Measurements from ENCODE around the gene GRIN3B.

The GRIN3B gene

GRCh38 chr19:991932-992669 is 8.1 kb upstream of the GRIN3B start:
- DNase-seq, result no peak

GRCh38 chr19:992670-993055 is 7.6 kb upstream of the GRIN3B start:
- no peak for DNase-seq

GRCh38 chr19:993361-993830 is 6.8 kb upstream of the GRIN3B start:
- no peak for DNase-seq

GRCh38 chr19:993831-994393 is 6.3 kb upstream of the GRIN3B start:
- no peak for DNase-seq

- no peak for DNase-seq
These were observed 5.7 kb upstream of the GRIN3B start for GRCh38 chr19:994516-994915.

GRCh38 chr19:995051-995827 is 5.0 kb upstream of the GRIN3B start:
- DNase-seq, result no peak

GRCh38 chr19:996051-996838 is 4.0 kb upstream of the GRIN3B start:
- DNase-seq, result peak; percentile 81

GRCh38 chr19:998064-998463 is 2.2 kb upstream of the GRIN3B start:
- DNase-seq, result no peak

- no peak for DNase-seq
These were observed 870 bp upstream of the GRIN3B start for GRCh38 chr19:999379-999719.

- DNase-seq, result no peak
These were observed 645 bp downstream of the GRIN3B start for GRCh38 chr19:1000591-1001537.

GRCh38 chr19:1001538-1002166 is 1.4 kb downstream of the GRIN3B start:
- DNase-seq, result peak; percentile 78

GRCh38 chr19:1002600-1002999 is 2.4 kb downstream of the GRIN3B start:
- no peak for DNase-seq

- DNase-seq, result no peak
These were observed 3.1 kb downstream of the GRIN3B start for GRCh38 chr19:1003283-1003682.

- DNase-seq, result no peak
These were observed 4.1 kb downstream of the GRIN3B start for GRCh38 chr19:1004204-1004802.

- peak; percentile 24 for DNase-seq
These were observed 4.8 kb downstream of the GRIN3B start for GRCh38 chr19:1004803-1005664.

- no peak for DNase-seq
These were observed 6.6 kb downstream of the GRIN3B start for GRCh38 chr19:1006711-1007398.

GRCh38 chr19:1007399-1008251 is 7.4 kb downstream of the GRIN3B start:
- DNase-seq, result no peak

GRCh38 chr19:1008268-1009040 is 8.2 kb downstream of the GRIN3B start:
- no peak for DNase-seq
